ENCODE measurements around the gene NEK6. TPM values are rescaled to one million over a fixed set of nuclear protein-coding genes. Genes with fewer than 3 reads are reported as not detected.

Gene NEK6
- total RNA-seq, 2 donors from 2014 or later = 24.0 to 43.6 TPM

GRCh38 chr9:124390794-124391658 is 133.3 kb downstream of the NEK6 start:
- H3K36me3 ChIP-seq = no peaks in the 10 kb centered on the region
- no peak overlapping the region for H3K27ac ChIP-seq
- no peak for DNase-seq (ENCODE audit: low spot score)
- H3K4me1 ChIP-seq (ENCODE audit: control insufficient read depth in 1 of 2, low read depth in 2 of 2) = peaks cover 11 to 32% of the 10 kb centered on the region in 2 donors
- no peak for TF ChIP-seq CTCF (IDR thresholded peaks at IDR 0.05)
- H3K27me3 ChIP-seq (replicated peaks; ENCODE audit: insufficient read depth) = no peaks in the 10 kb centered on the region
- H3K9me3 ChIP-seq = no peaks in the 10 kb centered on the region
- no peak for ATAC-seq (ENCODE audit: insufficient number of reproducible peaks, low FRiP score, low read depth)
- H3K4me3 ChIP-seq = no peak overlapping the region

- H3K4me3 ChIP-seq = no peak overlapping the region
- no peak overlapping the region for H3K27ac ChIP-seq
- H3K4me1 ChIP-seq (ENCODE audit: control insufficient read depth in 1 of 2, low read depth in 2 of 2) = peaks cover 11 to 32% of the 10 kb centered on the region in 2 donors
- H3K9me3 ChIP-seq = no peaks in the 10 kb centered on the region
- H3K36me3 ChIP-seq = no peaks in the 10 kb centered on the region
- TF ChIP-seq CTCF (IDR thresholded peaks at IDR 0.05) = no peak
- H3K27me3 ChIP-seq (replicated peaks; ENCODE audit: insufficient read depth) = no peaks in the 10 kb centered on the region
- DNase-seq (ENCODE audit: low spot score) (no peak), ATAC-seq (ENCODE audit: insufficient number of reproducible peaks, low FRiP score, low read depth) (no peak)
Observed at GRCh38 chr9:124392254-124392870, 134.6 kb downstream of the NEK6 start.

GRCh38 chr9:124392871-124393460 is 135.2 kb downstream of the NEK6 start:
- H3K9me3 ChIP-seq = no peaks in the 10 kb centered on the region
- H3K27me3 ChIP-seq (replicated peaks; ENCODE audit: insufficient read depth) = no peaks in the 10 kb centered on the region
- no peak overlapping the region for H3K27ac ChIP-seq
- DNase-seq (ENCODE audit: low spot score) = no peak
- H3K4me1 ChIP-seq (ENCODE audit: control insufficient read depth in 1 of 2, low read depth in 2 of 2) = peaks cover 11 to 32% of the 10 kb centered on the region in 2 donors
- no peaks in the 10 kb centered on the region for H3K36me3 ChIP-seq
- no peak overlapping the region for H3K4me3 ChIP-seq
- ATAC-seq (ENCODE audit: insufficient number of reproducible peaks, low FRiP score, low read depth) = no peak
- TF ChIP-seq CTCF (IDR thresholded peaks at IDR 0.05) = no peak

- no peaks in the 10 kb centered on the region for H3K27me3 ChIP-seq (replicated peaks; ENCODE audit: insufficient read depth)
- H3K27ac ChIP-seq = no peak overlapping the region
- H3K4me3 ChIP-seq = no peak overlapping the region
- H3K9me3 ChIP-seq = no peaks in the 10 kb centered on the region
- no peak for TF ChIP-seq CTCF (IDR thresholded peaks at IDR 0.05)
- DNase-seq (ENCODE audit: low spot score) (no peak), ATAC-seq (ENCODE audit: insufficient number of reproducible peaks, low FRiP score, low read depth) (no peak)
- no peaks in the 10 kb centered on the region for H3K36me3 ChIP-seq
- H3K4me1 ChIP-seq (ENCODE audit: control insufficient read depth in 1 of 2, low read depth in 2 of 2) = peaks cover 11 to 27% of the 10 kb centered on the region in 2 donors
Observed at GRCh38 chr9:124394167-124394566, 136.4 kb downstream of the NEK6 start.

GRCh38 chr9:124394596-124394995 is 136.8 kb downstream of the NEK6 start:
- Histone ChIP-seq H3K36me3 (no peaks in the 10 kb centered on the region), H3K4me1 (ENCODE audit: control insufficient read depth in 1 of 2, low read depth in 2 of 2) (peaks cover 11 to 31% of the 10 kb centered on the region in 2 donors), H3K4me3 (no peak overlapping the region), H3K27ac (no peak overlapping the region), H3K27me3 (replicated peaks; ENCODE audit: insufficient read depth) (no peaks in the 10 kb centered on the region), H3K9me3 (no peaks in the 10 kb centered on the region)
- no peak for ATAC-seq (ENCODE audit: insufficient number of reproducible peaks, low FRiP score, low read depth)
- no peak for TF ChIP-seq CTCF (IDR thresholded peaks at IDR 0.05)
- DNase-seq (ENCODE audit: low spot score) = no peak

Data from thoracic aorta (tissue), 2 donors.